ENCODE results near the gene COG1.
A peak's percentile ranks its signal among the peaks of the same experiment; 100 is the strongest.

Gene COG1

DNA sequence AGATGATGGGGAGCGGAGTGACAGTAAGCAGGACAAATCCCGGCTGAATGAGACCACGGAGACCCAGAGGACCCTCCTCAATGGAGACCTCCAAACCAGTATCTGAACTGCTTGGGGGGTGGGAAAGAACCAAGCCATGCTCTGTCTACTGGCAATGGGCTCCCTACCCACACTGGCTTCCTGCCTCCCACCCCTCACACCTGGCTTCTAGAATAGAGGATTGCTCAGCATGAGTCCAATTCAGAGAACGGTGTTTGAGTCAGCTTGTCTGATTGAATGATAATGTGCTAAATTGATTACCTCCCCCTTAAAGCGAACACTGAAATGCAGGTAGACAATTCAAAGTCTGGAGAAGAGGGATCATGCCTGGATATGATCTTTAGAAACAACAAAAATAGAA lies 22.5 kb upstream of the COG1 start:
- DNase-seq: no peak

DNA sequence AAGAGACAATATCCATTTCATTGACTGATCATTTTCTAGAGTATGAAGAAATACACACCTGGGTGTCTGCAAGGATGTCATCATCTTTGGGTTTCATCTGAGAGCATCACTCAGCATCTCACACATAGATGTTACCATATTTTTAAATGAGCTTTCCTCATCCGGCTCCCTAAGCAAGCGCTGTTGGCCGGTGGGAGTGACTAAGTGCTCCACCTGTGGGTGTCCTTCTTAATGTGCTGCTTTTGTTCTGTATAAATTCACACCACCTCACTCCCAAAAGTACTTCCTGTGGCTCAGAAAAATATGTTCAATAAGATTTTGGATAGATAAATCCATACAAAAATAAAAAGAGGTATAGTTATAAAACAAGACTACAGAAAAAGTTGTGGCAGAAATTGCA lies 20.6 kb upstream of the COG1 start:
- no peak for DNase-seq

DNA sequence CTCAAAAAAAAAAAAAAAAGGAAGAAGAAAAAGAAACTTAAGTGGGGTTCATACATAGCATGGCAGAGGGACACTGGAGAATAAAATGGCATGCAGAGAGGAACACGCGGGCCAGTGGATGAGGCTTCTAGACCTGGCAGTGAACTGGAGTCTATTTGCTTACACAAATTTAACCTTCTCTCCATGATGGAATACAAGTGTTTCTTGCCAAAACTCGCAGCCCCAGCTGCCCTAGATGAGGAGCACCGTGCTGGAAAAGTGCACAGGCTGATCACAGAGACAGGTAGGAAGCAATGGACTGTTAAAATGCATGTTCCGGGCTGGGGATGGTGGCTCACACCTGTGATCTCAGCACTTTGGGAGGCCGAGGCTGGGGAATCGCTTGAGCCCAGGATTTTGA lies 18.7 kb upstream of the COG1 start:
- DNase-seq: no peak

DNA sequence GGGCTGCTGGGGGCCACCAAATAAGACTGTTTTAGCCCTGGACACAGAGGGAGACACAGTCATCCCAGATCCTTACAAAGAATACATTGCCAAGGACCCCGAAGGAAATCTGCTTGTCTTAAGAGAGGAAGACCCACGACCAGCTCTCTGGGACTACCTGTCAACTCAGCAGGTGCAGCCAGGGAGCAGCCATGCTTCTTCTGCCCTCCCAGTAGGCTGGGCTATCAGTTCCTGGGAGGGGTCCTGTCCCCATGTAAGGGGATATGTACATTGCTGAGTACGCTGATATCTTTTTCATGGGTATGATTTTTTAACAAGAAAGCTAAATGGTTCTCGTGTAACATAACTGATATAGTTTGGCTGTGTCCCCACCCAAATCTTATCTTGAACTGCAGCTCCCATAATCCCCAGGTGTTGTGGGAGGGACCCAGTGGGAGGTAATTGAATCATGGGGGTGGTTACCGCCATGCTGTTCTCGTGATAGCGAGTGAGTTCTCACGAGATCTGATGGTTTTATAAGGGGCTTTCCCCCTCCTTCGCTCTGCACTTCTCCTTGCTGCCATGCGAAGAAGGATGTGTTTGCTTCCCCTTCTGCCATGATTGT lies 16.8 kb upstream of the COG1 start:
- no peak for DNase-seq

DNA sequence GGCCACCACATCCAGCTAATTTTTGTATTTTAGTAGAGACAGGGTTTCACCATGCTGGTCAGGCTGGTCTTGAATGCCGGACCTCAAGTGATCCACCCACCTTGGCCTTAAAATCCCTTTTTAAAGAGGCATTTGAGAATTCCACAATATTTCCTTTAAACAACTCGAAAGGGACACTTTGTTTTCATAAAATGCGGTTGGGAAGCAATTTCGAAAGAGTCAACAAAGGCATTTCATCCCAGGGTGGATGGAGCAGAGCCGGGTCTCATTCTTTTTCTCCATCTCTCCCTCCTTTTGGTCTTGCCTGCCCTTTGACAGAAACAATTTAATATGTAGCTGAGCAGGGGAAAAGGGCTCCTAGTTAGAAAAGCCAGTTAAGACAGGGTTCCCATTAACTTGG lies 13.5 kb upstream of the COG1 start:
- no peak for DNase-seq

DNA sequence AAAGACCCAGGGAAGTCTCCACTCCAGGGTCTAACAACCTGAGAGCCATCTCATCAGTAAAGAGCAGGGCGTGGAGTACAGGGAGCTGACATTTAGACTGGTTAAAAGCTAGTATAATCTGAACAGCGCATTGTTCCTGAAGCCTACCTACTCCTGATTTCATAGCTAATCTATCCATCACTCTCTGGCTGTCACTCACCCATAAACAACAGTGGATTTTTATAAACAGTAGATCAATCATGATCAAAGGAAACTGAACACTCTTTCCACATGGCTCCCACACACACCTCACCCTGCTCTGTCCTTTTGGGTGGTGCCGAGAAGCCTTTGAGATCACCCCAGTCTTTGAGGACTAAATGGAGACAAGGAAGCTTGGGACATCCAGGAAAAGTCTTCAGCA lies 13.0 kb upstream of the COG1 start:
- no peak for DNase-seq

DNA sequence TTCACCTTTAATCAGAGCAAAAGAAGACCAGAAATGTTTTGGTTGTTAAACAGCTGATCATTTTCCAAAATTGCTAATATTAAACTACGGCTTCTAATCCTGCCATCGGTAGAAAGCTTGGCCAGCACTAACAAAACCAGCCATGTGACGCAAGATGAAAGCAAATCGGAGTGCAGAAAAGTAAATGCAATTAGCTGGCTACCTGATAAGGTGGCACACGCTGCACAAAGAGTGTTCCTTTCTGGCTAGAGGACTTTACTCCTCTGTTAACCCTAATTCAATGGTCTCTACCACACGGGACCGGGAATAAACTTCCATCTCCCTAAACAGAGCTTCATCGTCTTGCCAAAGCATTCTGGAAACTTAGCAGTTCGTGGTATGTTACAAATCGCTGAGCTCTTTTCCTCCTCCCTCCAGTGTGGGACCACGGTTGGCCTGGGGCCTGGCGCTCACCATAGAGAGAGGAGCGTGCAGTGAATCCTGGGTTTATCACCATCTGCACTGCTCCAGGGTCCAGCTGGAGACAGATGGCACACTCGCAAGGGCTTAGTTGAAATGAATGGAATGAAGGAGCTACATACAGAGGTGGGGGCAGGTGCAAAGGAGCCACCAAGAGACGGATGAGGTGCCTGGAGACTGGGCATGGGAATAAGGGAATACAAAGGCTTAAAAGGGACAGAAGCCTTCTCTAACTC lies 10.1 kb upstream of the COG1 start:
- DNase-seq: no peak

DNA sequence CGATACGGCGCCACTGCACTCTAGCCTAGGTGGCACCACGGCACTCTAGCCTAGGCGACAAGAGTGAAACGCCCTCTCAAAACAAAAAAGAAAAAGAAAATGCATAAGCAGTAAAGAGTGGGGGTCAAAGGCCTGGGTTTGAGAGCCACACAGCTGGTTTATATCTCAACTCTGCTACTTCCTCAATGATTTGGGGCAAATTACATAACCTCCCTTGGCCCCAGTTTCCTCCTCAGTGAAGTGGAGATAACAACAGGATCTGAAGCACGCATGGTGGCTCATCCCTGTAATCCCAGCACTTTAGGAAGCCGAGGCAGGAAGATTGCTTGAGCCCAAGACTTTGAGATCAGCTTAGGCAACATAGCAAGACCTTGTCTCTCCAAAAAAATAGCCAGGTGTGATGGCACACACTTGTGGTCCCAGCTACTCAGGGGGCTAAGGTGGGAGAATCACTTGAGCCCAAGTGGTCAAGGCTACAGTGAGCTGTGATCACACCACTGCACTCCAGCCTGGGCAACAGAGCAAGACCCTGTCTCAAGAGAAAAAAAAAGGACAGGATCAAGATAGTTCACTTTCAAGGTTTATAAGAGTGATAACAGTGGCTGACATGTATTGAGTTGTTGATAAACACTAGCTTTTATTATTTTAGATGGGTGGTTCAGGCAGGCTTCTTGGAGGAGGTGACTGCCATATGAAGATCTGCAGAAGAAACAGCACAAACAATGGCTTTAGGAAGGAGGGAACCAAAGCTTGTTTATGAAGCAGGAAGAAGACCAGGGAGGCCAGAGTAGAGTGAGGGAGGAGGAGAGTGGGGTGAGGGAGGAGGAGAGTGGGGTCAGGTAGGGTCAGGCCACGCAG lies 8.5 kb upstream of the COG1 start:
- DNase-seq: no peak

DNA sequence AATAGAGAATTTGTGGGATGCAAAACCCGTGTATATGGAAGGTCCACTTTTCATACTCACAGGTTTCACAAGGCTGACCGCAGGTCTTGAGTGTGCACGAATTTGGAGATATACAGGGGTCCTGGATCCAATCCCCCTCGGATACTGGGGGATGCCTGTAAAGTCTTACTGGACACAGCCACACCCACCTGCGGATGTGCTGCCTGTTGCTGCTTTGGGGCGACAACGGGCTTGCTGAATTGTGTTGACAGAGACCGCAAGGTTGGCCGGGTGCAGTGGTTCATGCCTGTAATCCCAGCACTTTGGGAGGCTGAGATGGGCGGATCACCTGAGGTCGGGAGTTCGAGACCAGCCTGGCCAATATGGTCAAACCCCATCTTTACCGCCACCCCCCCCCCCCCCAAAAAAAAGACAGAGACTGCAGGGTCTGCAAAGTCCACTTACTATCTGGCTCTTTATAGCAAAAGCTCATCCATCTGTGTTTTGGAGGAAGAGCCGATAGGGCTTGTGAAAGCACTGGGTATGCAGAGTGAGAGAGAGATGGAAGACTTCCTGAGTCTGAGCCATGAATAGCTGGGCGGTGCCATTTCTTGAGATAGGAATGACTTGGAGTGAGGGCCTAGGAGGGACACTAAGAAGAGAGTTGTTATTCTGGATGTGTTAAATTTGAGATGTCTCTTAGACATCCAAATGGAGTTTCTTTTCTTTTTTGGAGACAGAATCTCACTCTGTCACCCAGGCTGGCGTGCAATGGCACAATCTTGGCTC lies 6.4 kb upstream of the COG1 start:
- DNase-seq: no peak

DNA sequence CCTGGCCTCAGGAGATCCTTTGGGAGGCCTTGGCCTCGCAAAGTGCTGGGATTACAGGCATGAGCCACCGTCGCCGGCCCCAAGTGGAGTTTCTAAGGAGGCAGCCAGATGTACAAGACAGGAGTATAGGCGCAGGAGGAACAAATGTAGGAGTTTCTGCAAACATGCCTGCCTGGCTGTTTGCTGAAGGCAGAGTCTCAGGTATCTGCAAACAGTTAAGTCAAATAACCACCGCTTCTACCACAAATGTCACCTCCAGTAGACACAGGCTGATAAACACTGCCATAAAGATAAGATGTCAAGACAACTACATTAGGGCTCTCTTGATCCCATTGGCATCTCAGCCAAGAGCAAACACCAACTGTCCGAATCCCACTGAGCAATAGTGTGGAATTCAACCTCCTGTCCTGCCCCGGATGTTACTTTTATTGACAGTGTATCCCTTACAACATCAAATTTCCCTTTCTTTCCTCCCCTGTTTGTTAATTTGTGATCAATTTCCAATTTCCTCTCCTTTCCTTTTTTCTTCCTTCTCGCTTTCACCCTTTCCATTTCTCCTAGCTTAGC lies 5.6 kb upstream of the COG1 start:
- DNase-seq: no peak

DNA sequence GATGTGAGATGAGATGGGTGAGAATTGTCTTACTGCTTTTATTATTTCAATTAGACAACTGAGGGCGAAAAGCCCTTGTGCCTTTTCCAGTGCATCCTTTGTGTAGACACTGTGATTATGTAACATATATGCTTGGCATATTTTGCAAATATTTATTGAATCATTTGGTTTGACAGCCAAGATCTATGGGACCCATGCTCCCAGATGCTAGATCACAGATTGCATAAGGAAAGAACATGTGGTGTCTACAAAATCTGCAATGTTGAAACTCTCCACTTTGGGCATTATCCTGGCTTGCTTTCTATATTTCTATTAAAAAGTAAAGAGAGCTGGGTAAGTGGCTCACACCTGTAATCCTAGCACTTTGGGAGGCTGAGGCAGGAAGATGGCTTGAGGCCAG lies 4.8 kb upstream of the COG1 start:
- DNase-seq: no peak

DNA sequence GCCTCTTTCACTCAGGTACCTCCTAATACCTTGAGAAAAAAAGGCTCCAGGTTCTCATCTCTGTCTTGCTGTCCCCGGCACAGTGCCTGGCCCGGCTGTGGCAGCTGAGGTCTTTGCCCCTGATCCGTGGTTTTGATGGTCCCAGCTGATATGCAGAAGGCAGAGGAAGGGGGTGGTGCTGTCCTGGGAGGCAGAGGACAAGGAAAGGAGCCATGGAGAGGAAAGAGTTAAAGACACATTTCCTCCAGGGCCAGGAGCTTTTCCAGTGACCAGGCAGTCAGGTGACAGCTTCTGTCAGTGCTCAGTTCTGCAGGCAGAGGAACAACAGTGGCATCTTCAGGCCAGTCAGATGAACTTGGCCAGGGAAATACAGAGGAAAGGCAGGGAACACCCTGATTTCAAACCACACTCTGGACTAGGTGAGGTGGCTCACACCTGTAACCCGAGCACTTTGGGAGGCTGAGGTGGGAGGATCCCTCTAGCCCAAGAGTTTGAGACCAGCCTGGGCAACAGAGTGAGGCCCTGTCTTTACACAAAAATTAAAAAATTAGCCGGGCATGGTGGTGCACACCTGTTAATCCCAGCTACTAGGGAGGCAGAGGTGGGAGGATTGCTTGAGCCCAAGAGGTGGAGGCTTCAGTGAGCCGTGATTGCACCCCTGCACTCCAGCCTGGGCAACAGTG lies 3.3 kb upstream of the COG1 start:
- DNase-seq: peak; percentile 30

DNA sequence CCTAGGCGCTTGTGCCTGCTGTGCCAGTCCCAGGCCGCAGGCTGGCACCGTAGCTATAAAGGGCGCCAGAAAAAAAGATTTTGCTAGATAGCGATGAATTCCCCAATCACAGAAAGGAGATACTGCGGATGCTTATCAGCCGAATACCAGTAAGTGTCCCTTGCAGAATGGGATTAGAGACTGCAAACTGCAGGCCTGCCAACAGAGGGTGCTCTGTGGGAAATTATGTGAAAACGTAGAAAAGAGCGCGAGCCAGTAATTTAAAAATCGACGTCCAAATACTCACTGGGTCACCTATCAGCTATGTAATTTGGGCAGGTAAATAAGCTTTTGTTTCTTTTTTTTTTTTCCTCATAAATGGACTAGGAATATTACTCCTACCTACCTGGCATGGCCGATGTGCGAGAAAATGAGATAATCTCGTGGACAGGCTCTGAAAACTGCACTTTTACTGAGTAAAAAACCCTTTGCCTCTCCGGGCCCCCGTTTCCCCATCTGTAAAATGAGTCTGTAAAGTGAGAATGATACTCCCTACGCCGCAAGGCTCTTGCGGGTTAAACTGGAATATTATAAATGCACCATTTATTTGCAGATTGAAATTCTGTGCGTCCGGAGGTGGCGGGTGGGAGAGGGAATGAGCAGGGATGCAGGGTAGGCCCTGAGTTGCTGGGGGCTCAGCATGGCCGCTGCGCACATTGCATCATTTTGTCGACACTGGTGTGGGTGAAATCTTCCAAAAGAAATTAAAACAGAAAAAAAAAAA lies 1.2 kb upstream of the COG1 start:
- DNase-seq: peak; percentile 67

DNA sequence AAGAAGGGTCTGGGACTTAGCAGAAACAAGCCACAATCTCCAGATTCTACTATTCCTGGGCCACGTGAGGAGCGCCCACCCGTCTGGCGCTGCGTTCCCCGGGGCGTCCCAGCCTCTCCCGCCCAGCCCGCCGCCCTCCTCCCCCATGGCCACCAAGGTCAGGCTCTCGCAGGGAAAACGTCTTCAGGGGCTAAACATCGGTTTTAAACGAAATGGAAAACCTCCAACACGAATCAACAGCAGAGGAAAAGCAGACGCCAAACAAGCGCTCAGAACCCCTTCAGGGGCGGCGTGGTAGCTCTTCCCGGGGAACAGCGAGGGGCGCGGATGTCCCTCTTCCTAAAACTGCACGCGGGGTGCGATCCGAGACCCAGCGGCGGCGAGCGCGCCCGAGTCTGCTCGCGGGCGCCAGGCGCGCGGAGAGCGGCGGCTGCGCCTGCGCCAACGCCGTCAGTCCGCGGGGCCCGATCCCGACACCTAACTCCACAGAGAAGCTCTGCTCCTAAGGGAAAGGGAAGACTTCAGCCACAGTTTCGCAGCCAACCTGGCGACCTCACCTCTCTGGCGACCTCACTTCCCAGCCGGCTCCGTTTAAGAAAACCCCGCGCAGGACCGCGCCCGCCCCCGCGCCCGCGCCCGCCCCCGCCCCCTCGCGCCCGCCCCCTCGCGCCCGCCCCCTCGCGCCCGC lies 505 bp upstream of the COG1 start:
- peak; percentile 70 for DNase-seq

DNA sequence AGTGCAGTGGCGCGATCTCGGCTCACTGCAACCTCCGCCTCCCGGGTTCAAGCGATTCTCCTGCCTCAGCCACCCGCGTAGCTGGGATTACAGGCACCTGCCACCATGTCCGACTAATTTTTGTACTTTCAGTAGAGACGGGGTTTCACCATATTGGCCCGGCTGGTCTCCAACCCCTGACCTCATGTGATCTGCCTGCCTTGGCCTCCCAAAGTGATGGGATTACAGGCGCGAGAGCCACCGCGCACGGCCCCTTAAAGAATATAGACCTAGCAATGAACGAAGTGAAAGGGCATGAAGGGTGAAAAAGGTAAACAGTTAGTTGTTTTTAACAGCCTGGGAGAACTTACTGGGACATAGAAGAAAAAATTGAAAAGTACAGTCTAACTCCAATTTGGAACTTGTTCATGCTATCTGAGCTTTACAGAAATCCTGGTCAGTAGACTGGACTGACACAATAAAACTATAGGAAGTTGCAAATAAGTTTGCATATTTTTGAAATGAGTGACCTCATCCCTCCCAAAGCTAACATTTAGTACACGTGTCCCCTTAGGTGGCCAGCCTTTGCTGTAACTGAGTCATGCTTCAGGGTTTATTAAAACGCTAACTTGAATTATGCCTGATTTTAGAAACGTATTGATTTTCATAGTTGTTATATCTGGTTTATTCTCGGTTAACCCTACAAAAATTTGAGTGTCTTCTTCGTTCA lies 1.8 kb downstream of the COG1 start:
- DNase-seq: peak; percentile 50

DNA sequence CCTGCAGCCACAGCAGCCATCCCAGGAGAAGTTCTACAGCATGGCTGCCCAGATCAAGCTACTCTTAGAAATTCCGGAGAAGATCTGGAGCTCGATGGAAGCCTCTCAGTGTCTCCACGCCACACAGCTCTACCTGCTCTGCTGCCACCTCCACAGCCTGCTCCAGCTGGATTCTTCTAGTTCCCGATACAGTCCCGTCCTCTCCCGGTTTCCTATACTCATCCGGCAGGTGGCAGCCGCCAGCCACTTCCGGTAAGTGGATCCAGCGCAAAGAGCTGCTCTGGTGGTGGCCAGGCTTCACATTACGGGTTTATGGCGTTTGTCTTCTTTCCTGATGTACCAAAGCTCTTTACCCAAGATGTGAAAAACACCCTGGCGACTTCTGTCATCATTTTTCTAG lies 3.6 kb downstream of the COG1 start:
- DNase-seq: peak; percentile 23

DNA sequence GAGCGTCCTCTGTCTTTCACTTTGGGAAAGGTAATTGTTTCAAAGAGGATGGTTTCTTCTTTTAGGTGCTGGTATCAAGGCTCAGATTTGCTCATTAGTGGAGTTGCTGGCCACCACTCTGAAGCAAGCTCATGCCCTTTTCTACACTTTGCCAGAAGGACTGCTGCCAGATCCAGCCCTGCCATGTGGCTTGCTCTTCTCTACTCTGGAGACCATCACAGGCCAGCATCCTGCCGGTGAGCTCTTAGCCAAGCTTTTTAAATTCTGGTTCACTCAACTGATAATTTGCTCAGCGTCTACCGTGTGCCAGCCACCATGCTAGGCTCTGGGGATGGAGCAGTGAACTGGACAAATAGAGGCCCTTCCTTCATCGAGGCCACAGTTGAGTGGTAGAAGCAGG lies 4.3 kb downstream of the COG1 start:
- DNase-seq: no peak

DNA sequence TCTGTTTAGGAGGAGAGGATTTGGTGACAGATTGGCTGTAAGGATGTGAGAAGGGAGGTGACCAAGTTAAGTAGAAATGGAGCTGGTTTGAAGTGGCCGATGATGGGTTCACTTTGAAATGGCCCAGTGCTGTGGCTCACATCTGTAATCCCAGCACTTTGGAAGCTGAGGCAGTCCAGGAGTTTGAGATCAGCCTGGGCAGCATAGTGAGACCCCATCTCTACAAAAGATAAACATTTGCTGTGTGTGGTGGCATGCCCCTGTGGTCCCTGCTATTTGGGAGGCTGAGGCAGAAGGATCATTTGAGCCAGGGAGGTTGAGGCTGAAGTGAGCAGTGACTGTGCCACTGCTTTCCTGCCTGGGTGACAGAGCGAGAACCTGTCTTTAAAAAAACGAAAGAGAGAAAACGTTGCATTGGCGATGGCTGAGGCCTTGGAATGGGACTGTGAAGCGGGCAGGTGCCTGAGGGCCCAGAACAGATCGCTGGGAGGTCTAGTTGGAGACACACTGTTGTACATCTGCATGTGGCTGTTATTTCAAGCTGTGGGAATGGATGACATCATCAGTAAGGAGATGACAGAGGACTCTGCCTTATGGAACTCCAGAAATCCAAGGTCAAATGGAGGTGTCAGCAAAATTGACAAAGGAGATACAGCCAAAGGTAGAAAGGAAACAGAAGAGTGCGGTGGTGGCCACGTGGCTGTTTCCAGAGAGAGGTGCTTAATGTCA lies 5.5 kb downstream of the COG1 start:
- no peak for DNase-seq

DNA sequence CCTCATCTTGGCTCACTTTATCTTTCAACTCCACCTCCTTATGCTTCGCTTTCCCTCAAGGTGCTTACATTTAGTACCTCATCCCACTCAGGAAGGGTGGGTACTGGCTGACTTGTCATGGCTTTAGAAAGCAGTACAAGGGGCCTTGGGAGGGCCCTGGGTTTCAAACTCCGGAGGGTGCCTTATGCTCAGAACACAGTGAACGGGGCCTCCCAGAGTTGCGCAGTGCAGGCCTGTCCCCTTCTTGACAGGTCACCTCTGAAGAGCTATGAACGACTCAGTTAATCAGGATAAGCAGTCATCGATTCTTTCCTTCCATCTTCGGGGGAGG lies 6.0 kb downstream of the COG1 start:
- DNase-seq: no peak
